SU-DHL-6 (cell line): ENCODE measurements around the gene MS4A15.

Experiments used
- EZH2phosphoT487 ChIP-seq: fragments of 200-600 bp; sonication (generic), shearing (Covaris generic); conservative IDR thresholded peaks from 2 replicates; pipeline ENCODE4 v1.6.1; 2018; ENCODE audit warnings: mild to moderate bottlenecking, antibody characterized with exemption, low read length, moderate library complexity, mixed read lengths
- TF ChIP-seq, protein P1 (sequence below): fragments of 200-600 bp; sonication (generic); IDR thresholded peaks from one replicate; pipeline ENCODE4 v1.5.1; 2017; ENCODE audit warnings: antibody characterized with exemption, mild to moderate bottlenecking, low read length, moderate library complexity; ENCODE audit not compliant: insufficient read depth, poor library complexity, severe bottlenecking

DNA sequence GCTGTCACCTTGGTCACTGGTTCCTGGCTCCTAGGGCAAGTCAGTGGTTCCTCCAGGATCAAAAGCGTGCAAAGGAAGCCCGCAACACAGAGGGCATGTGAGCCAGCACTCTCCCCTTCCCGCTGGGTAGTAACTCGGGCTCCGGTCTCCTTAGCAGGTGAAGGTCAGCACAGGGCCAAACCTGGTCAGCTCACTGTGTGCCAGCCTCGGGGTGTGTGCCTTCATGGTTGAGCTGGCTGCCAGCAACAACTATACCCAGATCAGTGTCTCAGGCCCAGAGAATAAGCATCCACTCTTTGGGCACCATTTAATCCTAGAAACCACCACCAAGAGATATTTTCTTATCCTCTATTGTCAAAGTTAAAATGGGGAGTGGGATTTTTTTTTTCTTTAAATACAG is 69.1 kb downstream of the MS4A15 start:
- TF ChIP-seq, protein P1, sequence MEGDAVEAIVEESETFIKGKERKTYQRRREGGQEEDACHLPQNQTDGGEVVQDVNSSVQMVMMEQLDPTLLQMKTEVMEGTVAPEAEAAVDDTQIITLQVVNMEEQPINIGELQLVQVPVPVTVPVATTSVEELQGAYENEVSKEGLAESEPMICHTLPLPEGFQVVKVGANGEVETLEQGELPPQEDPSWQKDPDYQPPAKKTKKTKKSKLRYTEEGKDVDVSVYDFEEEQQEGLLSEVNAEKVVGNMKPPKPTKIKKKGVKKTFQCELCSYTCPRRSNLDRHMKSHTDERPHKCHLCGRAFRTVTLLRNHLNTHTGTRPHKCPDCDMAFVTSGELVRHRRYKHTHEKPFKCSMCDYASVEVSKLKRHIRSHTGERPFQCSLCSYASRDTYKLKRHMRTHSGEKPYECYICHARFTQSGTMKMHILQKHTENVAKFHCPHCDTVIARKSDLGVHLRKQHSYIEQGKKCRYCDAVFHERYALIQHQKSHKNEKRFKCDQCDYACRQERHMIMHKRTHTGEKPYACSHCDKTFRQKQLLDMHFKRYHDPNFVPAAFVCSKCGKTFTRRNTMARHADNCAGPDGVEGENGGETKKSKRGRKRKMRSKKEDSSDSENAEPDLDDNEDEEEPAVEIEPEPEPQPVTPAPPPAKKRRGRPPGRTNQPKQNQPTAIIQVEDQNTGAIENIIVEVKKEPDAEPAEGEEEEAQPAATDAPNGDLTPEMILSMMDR = no peak
- TF ChIP-seq EZH2phosphoT487 = no peak
